ENCODE measurements around the gene METAP2. TPM values are rescaled to one million over a fixed set of nuclear protein-coding genes. Genes with fewer than 3 reads are reported as not detected.

METAP2 gene
- polyA plus RNA-seq, 1 donor (not counting 4 experiments of a cell fraction or from before 2014, with no cell fraction given) = 103 TPM

GRCh38 chr12:95518944-95519343 is 45.0 kb downstream of the METAP2 start:
- no peaks in the 10 kb centered on the region for H3K9me1 ChIP-seq (ENCODE audit: control insufficient read depth, extremely low read depth, insufficient read depth, low read length)
- H3K79me2 ChIP-seq (ENCODE audit: control insufficient read depth, insufficient read depth, low read length) = no peaks in the 10 kb centered on the region
- H3K4me3 ChIP-seq (ENCODE audit: control insufficient read depth in 2 of 3, extremely low read depth in 1 of 3, insufficient read depth in 2 of 3, low read depth in 1 of 3, low read length in 3 of 3) = no peak overlapping the region
- no peak overlapping the region for H3K4me2 ChIP-seq (ENCODE audit: control insufficient read depth, extremely low read depth, insufficient read depth, low read depth, low read length)
- no peak overlapping the region for H2AFZ ChIP-seq (ENCODE audit: control insufficient read depth, low read length)
- no peak overlapping the region for H3K27ac ChIP-seq (ENCODE audit: control insufficient read depth, insufficient read depth, low read length)
- peaks cover 0 to 3% of the 10 kb centered on the region in 2 experiments for H3K36me3 ChIP-seq (ENCODE audit: control insufficient read depth in 2 of 2, extremely low read depth in 1 of 2, insufficient read depth in 2 of 2, low read length in 2 of 2)
- TF ChIP-seq EZH2 (IDR thresholded peaks at IDR 0.05; ENCODE audit: low read length) = no peak
- no peak for TF ChIP-seq CTCF (optimal IDR thresholded peaks at IDR 0.05 in 1 of 3, IDR thresholded peaks at IDR 0.05 in 1 of 3, conservative IDR thresholded peaks at IDR 0.05 in 1 of 3; ENCODE audit: extremely low read depth in 1 of 3, insufficient read depth in 2 of 3, low read length in 3 of 3)
- no peaks in the 10 kb centered on the region for H3K9me3 ChIP-seq (ENCODE audit: control insufficient read depth, low read depth, low read length)
- H3K9ac ChIP-seq (ENCODE audit: control insufficient read depth, extremely low read depth, insufficient read depth, low read length) = no peak overlapping the region
- FAIRE-seq = no peak
- H4K20me1 ChIP-seq (ENCODE audit: control insufficient read depth, extremely low read depth, insufficient read depth, low read length) = no peaks in the 10 kb centered on the region
- no peak for DNase-seq (ENCODE audit: low read depth, low spot score)
- H3K4me1 ChIP-seq (ENCODE audit: control insufficient read depth, extremely low read depth, insufficient read depth, low read length) = no peaks in the 10 kb centered on the region
- no peaks in the 10 kb centered on the region for H3K27me3 ChIP-seq (ENCODE audit: control insufficient read depth, extremely low read depth, insufficient read depth, low read length)
- dilution Hi-C loops (cut with MboI; ENCODE audit: extremely low pct_ligation_motif_present, low sequenced_read_pairs) = no loop called here

- no peak for DNase-seq (ENCODE audit: low read depth, low spot score)
- FAIRE-seq = no peak
Observed at GRCh38 chr12:95520816-95521215, 46.9 kb downstream of the METAP2 start.

More at GRCh38 chr12:95520816-95521215, 46.9 kb downstream of the METAP2 start:
- Histone ChIP-seq H3K36me3 (ENCODE audit: control insufficient read depth in 2 of 2, extremely low read depth in 1 of 2, insufficient read depth in 2 of 2, low read length in 2 of 2) (no peaks in the 10 kb centered on the region), H2AFZ (ENCODE audit: control insufficient read depth, low read length) (no peak overlapping the region), H3K9ac (ENCODE audit: control insufficient read depth, extremely low read depth, insufficient read depth, low read length) (no peak overlapping the region), H3K27ac (ENCODE audit: control insufficient read depth, insufficient read depth, low read length) (no peak overlapping the region), H3K9me1 (ENCODE audit: control insufficient read depth, extremely low read depth, insufficient read depth, low read length) (no peaks in the 10 kb centered on the region), H3K9me3 (ENCODE audit: control insufficient read depth, low read depth, low read length) (no peaks in the 10 kb centered on the region), H4K20me1 (ENCODE audit: control insufficient read depth, extremely low read depth, insufficient read depth, low read length) (no peaks in the 10 kb centered on the region), H3K4me2 (ENCODE audit: control insufficient read depth, extremely low read depth, insufficient read depth, low read depth, low read length) (no peak overlapping the region), H3K27me3 (ENCODE audit: control insufficient read depth, extremely low read depth, insufficient read depth, low read length) (no peaks in the 10 kb centered on the region), H3K4me3 (ENCODE audit: control insufficient read depth in 2 of 3, extremely low read depth in 1 of 3, insufficient read depth in 2 of 3, low read depth in 1 of 3, low read length in 3 of 3) (no peak overlapping the region), H3K4me1 (ENCODE audit: control insufficient read depth, extremely low read depth, insufficient read depth, low read length) (no peaks in the 10 kb centered on the region), H3K79me2 (ENCODE audit: control insufficient read depth, insufficient read depth, low read length) (no peaks in the 10 kb centered on the region)
- dilution Hi-C loops (cut with MboI; ENCODE audit: extremely low pct_ligation_motif_present, low sequenced_read_pairs) = no loop called here
- no peak for TF ChIP-seq EZH2 (IDR thresholded peaks at IDR 0.05; ENCODE audit: low read length)
- no peak for TF ChIP-seq CTCF (optimal IDR thresholded peaks at IDR 0.05 in 1 of 3, IDR thresholded peaks at IDR 0.05 in 1 of 3, conservative IDR thresholded peaks at IDR 0.05 in 1 of 3; ENCODE audit: extremely low read depth in 1 of 3, insufficient read depth in 2 of 3, low read length in 3 of 3)
